Adrenal gland (tissue), 12 donors: ENCODE results near the gene KRTAP10-9. TPM values are rescaled to one million over a fixed set of nuclear protein-coding genes. Genes with fewer than 3 reads are reported as not detected.

ENCODE experiments used
- DNase-seq, 7 donors: peaks; one replicate each; pipeline ENCODE4 v3.0.0-alpha.2; 2019 to 2020
- H3K27ac ChIP-seq, 5 donors: fragments of 200-600 bp; sonication (generic) in 4 of 5; 1 replicate in 3 of 5; 2 replicates in 2 of 5; pipeline versions ENCODE4 v1.5.1 to v1.8.0; 2016 to 2020; ENCODE audit warnings: mild to moderate bottlenecking in 1 of 5
- H3K27me3 ChIP-seq: fragments of 200-600 bp; 2 replicates; pipeline ENCODE4 v1.8.0; 2021
- H3K36me3 ChIP-seq, 2 donors: fragments of 200-600 bp; replicated peaks in 1 of 2; 1 replicate in 1 of 2; 2 replicates in 1 of 2; pipeline versions ENCODE4 v1.5.1 to v1.8.0; 2018 to 2022
- H3K4me1 ChIP-seq, 2 donors: fragments of 200-600 bp; replicated peaks in 1 of 2; 1 replicate in 1 of 2; 2 replicates in 1 of 2; pipeline versions ENCODE4 v1.5.1 to v1.8.0; 2018 to 2021
- H3K4me3 ChIP-seq, 4 donors: fragments of 200-600 bp; sonication (generic) in 3 of 4; one replicate each; pipeline ENCODE4 v1.5.1; 2016 to 2018
- H3K9me3 ChIP-seq, 3 donors: fragments of 200-600 bp; sonication (generic) in 1 of 3; replicated peaks in 1 of 3; 1 replicate in 2 of 3; 2 replicates in 1 of 3; pipeline versions ENCODE4 v1.5.1 to v1.8.0; 2016 to 2021
- CTCF ChIP-seq, 6 experiments: fragments of 450-650 bp in 4 of 6; fragments of 200-600 bp in 2 of 6; sonication (generic) in 1 of 6; IDR thresholded peaks; 1 replicate in 5 of 6; 2 replicates in 1 of 6; pipeline versions ENCODE4 v1.5.1 to v1.8.0; 2016 to 2021; ENCODE audit warnings: antibody characterized with exemption in 6 of 6, mild to moderate bottlenecking in 2 of 6, moderate library complexity in 1 of 6
- POLR2A ChIP-seq, 2 donors: fragments of 450-650 bp; IDR thresholded peaks; one replicate each; pipeline ENCODE4 v1.6.1; 2017; ENCODE audit warnings: antibody characterized with exemption in 2 of 2, mild to moderate bottlenecking in 2 of 2, moderate library complexity in 1 of 2
- WGBS, 4 donors: extraction: QIAGEN DNeasy Blood & Tissue Kit in 2 of 4; methylation state at CpG; one replicate each; pipeline versions ENCODE4 v1.1.5 to v1.1.7; 2013 to 2017; 5-methylcytosine and 5-hydroxymethylcytosine counted together
- intact Hi-C, 2 donors: fragments of 100-400 bp; cut with DNase I; formaldehyde crosslinking; loops; one replicate each; pipeline versions ENCODE4 v1.14.1 to v1.15.0; 2022 to 2023
- polyA plus RNA-seq, 3 donors: library from polyadenylated mRNA; stranded (reverse); fragments of 200-250 nt in 2 of 3; fragments of 350-450 nt in 1 of 3; fragmentation: Illumina TruSeq in 1 of 3; extraction: RNeasy Lipid Tissue Mini Kit (QIAGEN cat#74804) in 1 of 3; gene quantifications; one replicate each; pipeline ENCODE4 v1.2.3, GENCODE V29; 2013 to 2014
- total RNA-seq, 9 donors: library from RNA; depleted of rRNA in 4 of 9; stranded (reverse); fragments of >200 nt in 4 of 9; fragments of 120-200 nt in 1 of 9; fragmentation: NEBNext Ultra II Directional in 1 of 9; extraction: Animal tissue kit (Norgen Biotek cat#: 25700) in 1 of 9; gene quantifications; one replicate each; pipeline versions ENCODE4 v1.1.0 to v1.2.4, GENCODE V29; 2013 to 2023
- donor health status: healthy with polysubstance abuse.
- donor health status: Bipolar disorder and iron deficiency.
- donor health status: DM: yes; HTN: yes; CAD: no.
- donor health status: DM: no; HTN: no; CAD: no.
- donor health status: DM: no; HTN: no; CAD: no.
- donor health status: DM: yes; HTN: yes; CAD: no.

The KRTAP10-9 gene
- total and polyA plus RNA-seq, 12 donors, result not detected

- TF ChIP-seq POLR2A (IDR thresholded peaks at IDR 0.05) (no peak), CTCF (IDR thresholded peaks at IDR 0.05) (no peak)
- no peak overlapping the region for H3K4me3 ChIP-seq
- no peaks in the 10 kb centered on the region for H3K36me3 ChIP-seq
- no peaks in the 10 kb centered on the region for H3K9me3 ChIP-seq
- H3K27me3 ChIP-seq, result no peaks in the 10 kb centered on the region
- 60 to 81% (median 72%) methylated on average over 8 of the region's 8 CpGs for WGBS, 4 donors
- no peaks in the 10 kb centered on the region for H3K4me1 ChIP-seq
- DNase-seq, result peak in 1 of 7 donors; percentile 3
- H3K27ac ChIP-seq, result no peak overlapping the region
- intact Hi-C loops, result no loop called here
These were observed 20.3 kb downstream of the KRTAP10-9 start for GRCh38 chr21:44647222-44647552.

GRCh38 chr21:44648557-44649311 is 21.8 kb downstream of the KRTAP10-9 start:
- no peaks in the 10 kb centered on the region for H3K4me1 ChIP-seq
- no peak for DNase-seq
- no peaks in the 10 kb centered on the region for H3K27me3 ChIP-seq
- H3K36me3 ChIP-seq, result no peaks in the 10 kb centered on the region
- intact Hi-C loops, result no loop called here
- TF ChIP-seq CTCF (IDR thresholded peaks at IDR 0.05), result no peak
- no peak for TF ChIP-seq POLR2A (IDR thresholded peaks at IDR 0.05)
- H3K4me3 ChIP-seq, result no peak overlapping the region
- 75 to 87% (median 81%) methylated on average over 6 to 33 of the region's 33 CpGs for WGBS, 4 donors
- H3K27ac ChIP-seq, result no peak overlapping the region
- H3K9me3 ChIP-seq, result no peaks in the 10 kb centered on the region

GRCh38 chr21:44649521-44650100 is 22.7 kb downstream of the KRTAP10-9 start:
- DNase-seq, result peak in 1 of 7 donors; percentile 6
- H3K4me1 ChIP-seq, result no peaks in the 10 kb centered on the region
- no peaks in the 10 kb centered on the region for H3K9me3 ChIP-seq
- WGBS, 4 donors, result 81 to 93% (median 86%) methylated on average over 8 to 18 of the region's 18 CpGs
- intact Hi-C loops, result no loop called here
- H3K27me3 ChIP-seq, result no peaks in the 10 kb centered on the region
- H3K4me3 ChIP-seq, result no peak overlapping the region
- no peak for TF ChIP-seq POLR2A (IDR thresholded peaks at IDR 0.05)
- TF ChIP-seq CTCF (IDR thresholded peaks at IDR 0.05), result no peak
- no peaks in the 10 kb centered on the region for H3K36me3 ChIP-seq
- H3K27ac ChIP-seq, result no peak overlapping the region

- WGBS, 4 donors, result 84 to 88% (median 86%) methylated on average over 14 to 20 of the region's 20 CpGs
- no peaks in the 10 kb centered on the region for H3K27me3 ChIP-seq
- intact Hi-C loops, result no loop called here
These were observed 23.5 kb downstream of the KRTAP10-9 start for GRCh38 chr21:44650265-44650972.

More at GRCh38 chr21:44650265-44650972, 23.5 kb downstream of the KRTAP10-9 start:
- no peak overlapping the region for H3K4me3 ChIP-seq
- no peaks in the 10 kb centered on the region for H3K4me1 ChIP-seq
- DNase-seq, result no peak
- TF ChIP-seq POLR2A (IDR thresholded peaks at IDR 0.05) (no peak), CTCF (IDR thresholded peaks at IDR 0.05) (no peak)
- H3K27ac ChIP-seq, result no peak overlapping the region
- no peaks in the 10 kb centered on the region for H3K36me3 ChIP-seq
- no peaks in the 10 kb centered on the region for H3K9me3 ChIP-seq
